ENCODE results near the gene DEUP1.

The DEUP1 gene

DNA sequence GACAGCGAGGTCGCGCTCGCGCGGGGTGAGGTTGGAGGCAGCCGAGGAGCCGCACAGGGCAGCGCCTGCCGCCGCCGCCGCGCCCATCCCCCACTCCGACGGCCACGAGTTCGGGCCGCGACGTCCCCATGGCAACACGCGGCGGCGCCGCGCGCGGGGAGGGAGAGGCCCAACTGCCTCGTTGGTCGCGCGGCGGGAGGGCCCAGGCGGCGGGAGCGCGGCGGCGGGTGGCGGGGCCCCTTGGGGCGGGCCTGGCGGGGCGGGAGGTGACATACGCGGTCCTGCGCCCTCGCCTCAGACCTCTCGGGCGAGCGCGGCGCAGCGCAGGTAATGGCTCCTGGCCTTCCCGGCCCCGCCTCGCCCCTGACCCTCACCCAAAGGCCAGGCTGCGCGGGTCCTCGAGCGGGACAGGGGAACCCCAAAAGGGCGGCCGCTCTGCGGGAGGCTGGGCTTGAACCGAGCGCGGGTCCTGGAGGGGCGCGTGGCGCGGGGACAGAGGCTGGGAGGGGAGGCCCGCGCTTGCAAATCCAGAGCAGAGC lies at the start of gene DEUP1:
Gene DEUP1 (plus strand): TSS at position 297 of the 539 bp plus-strand sequence. CDS start 1,518 bp downstream, outside the sequence.
- peak; percentile 4 for DNase-seq (ENCODE audit: low read depth)
- TF ChIP-seq, protein P1, sequence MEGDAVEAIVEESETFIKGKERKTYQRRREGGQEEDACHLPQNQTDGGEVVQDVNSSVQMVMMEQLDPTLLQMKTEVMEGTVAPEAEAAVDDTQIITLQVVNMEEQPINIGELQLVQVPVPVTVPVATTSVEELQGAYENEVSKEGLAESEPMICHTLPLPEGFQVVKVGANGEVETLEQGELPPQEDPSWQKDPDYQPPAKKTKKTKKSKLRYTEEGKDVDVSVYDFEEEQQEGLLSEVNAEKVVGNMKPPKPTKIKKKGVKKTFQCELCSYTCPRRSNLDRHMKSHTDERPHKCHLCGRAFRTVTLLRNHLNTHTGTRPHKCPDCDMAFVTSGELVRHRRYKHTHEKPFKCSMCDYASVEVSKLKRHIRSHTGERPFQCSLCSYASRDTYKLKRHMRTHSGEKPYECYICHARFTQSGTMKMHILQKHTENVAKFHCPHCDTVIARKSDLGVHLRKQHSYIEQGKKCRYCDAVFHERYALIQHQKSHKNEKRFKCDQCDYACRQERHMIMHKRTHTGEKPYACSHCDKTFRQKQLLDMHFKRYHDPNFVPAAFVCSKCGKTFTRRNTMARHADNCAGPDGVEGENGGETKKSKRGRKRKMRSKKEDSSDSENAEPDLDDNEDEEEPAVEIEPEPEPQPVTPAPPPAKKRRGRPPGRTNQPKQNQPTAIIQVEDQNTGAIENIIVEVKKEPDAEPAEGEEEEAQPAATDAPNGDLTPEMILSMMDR (conservative IDR thresholded peaks at IDR 0.05; ENCODE audit: low read depth, low read length): no peak
- H3K4me3 ChIP-seq (ENCODE audit: low read depth, low read length): peak within 1 kb of the TSS; percentile 25

DNA sequence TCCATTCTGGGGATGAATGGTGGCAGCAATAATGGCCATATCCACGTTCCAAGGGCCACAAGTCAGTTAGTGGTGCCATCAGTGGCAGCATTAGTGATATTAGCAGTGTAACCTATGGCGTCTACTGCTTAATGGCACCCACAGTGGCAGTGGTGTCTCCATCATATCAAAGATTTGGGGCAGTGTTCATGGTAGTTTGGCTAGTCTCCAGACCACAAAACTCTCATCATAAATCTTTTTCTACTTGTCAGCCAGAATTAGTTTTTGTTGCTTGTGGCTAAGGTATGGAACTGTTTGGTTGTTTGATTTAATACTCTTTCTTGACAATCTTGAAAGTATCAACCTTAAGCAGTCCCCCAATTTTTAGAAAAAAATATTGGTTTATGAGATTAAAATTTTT lies 45.1 kb upstream of the DEUP1 start:
- H3K4me3 ChIP-seq (ENCODE audit: low read depth, low read length): no peak overlapping the region
- DNase-seq (ENCODE audit: low read depth): no peak
- TF ChIP-seq, protein P1 (conservative IDR thresholded peaks at IDR 0.05; ENCODE audit: low read depth, low read length): no peak

GRCh38 chr11:93287434-93287833 lies 43.1 kb upstream of the DEUP1 start:
- TF ChIP-seq, protein P1 (conservative IDR thresholded peaks at IDR 0.05; ENCODE audit: low read depth, low read length): no peak
- no peak for DNase-seq (ENCODE audit: low read depth)
- H3K4me3 ChIP-seq (ENCODE audit: low read depth, low read length): no peak overlapping the region

DNA sequence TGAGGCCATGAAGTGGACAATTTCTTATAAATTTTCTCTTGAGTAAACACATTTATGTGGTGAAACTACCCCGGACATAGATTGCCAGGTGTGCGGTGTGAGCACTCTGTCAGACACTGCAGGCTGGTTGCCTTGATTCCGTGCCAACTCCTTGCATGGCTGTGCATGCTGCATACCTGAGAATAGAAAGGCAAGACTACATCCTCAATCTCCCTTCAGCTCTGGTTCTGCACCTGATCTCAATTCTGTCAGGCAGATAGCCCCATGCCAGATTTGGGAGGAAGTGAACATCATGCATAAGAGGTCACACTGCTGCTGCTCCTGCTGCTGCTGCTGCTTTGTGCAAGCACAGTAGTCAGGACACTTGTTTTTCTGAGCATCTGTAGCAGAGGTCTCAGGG lies 42.5 kb upstream of the DEUP1 start:
- H3K4me3 ChIP-seq (ENCODE audit: low read depth, low read length): no peak overlapping the region
- TF ChIP-seq, protein P1 (conservative IDR thresholded peaks at IDR 0.05; ENCODE audit: low read depth, low read length): no peak
- no peak for DNase-seq (ENCODE audit: low read depth)

- TF ChIP-seq, protein P1 (conservative IDR thresholded peaks at IDR 0.05; ENCODE audit: low read depth, low read length): no peak
- DNase-seq (ENCODE audit: low read depth): no peak
- no peak overlapping the region for H3K4me3 ChIP-seq (ENCODE audit: low read depth, low read length)
Measured at GRCh38 chr11:93288767-93289166, 41.8 kb upstream of the DEUP1 start.

- H3K4me3 ChIP-seq (ENCODE audit: low read depth, low read length): no peak overlapping the region
- no peak for DNase-seq (ENCODE audit: low read depth)
- TF ChIP-seq, protein P1 (conservative IDR thresholded peaks at IDR 0.05; ENCODE audit: low read depth, low read length): no peak
Measured at GRCh38 chr11:93289782-93290463, 40.6 kb upstream of the DEUP1 start.

DNA sequence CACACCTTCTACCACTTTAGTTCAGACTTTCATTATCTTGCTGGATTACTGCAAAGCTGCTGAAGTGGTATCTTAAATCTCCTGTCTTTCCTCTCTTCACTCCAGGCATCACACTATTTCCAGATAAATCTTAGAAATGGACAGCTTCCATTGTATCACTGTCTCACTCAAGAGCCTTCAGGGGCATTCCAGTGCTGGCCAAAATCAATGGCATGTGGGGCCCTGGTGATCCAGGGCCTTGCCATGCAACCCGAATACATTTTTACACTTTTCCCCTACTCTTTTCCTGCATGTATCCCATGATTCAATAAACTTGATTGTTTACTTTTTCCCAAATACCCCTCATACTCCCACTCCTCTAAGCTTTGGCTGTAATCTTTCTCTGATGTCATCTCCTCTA lies 39.4 kb upstream of the DEUP1 start:
- DNase-seq (ENCODE audit: low read depth): no peak
- TF ChIP-seq, protein P1 (conservative IDR thresholded peaks at IDR 0.05; ENCODE audit: low read depth, low read length): no peak

More for the DNA sequence above, 39.4 kb upstream of the DEUP1 start:
- no peak overlapping the region for H3K4me3 ChIP-seq (ENCODE audit: low read depth, low read length)
